ENCODE results near the gene B3GLCT.

B3GLCT gene

DNA sequence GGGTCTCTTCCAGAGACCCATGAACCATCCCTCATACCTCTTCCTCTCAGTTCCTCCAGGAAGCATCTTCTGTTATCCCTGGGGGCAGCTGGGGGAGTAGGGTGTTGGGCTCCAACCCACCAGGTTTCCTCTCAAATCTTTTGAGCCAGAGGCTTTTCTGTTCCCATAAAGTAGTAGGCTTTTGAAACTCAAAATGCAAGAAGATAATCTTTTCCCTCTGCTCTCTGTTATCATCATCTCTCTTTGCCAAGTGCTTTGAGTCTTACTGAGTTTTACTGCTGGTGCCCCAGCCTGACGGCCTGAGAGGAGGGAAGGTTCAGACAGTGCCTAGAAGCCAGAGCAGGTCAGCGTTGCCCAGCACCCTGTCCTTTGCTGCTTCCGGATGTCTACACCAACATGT, 157.2 kb downstream of the B3GLCT start:
- DNase-seq, result no peak

DNA sequence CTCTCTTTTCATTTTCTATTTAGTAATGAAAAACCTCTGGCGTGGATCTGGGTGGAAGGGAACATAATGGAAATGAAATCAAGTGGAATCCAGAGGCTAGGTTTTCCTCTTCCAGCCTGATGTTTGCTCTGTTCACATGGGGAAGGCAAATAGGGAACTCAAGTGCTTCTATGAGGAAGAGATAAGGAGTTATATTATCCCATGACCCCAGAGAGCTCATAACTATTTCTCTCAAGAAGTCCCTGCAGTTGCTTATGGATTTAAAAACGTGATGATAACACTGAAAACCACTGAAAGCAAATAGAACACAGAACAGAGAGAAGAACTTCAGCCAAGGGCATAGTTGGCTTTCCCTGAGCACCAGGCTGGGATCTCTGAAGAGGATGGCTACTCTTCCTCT, 157.8 kb downstream of the B3GLCT start:
- DNase-seq, result no peak

- DNase-seq, result no peak
Observed at GRCh38 chr13:31361673-31362072, 161.9 kb downstream of the B3GLCT start.

GRCh38 chr13:31365630-31366029, 165.9 kb downstream of the B3GLCT start:
- DNase-seq, result no peak

DNA sequence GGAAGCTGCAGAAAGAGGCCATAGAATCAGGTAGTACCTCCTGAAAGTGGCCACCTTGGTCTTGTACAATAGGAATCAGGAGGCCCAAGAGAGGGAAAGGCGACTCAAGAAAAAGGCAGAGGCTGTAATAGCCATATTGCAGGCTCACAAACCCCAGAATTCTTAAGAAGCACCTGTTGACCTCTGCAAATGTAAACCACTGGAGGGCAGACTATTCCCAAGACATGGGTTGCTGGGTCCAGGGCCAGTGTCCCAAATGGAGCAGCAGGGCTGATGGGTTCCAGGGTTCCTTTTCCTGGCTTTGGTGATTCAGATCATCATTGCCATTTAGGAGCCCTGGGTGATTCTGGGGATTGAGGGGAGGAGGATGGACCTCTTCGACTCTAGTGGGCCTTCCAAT, 167.6 kb downstream of the B3GLCT start:
- no peak for DNase-seq

GRCh38 chr13:31369213-31369612, 169.4 kb downstream of the B3GLCT start:
- DNase-seq, result no peak

DNA sequence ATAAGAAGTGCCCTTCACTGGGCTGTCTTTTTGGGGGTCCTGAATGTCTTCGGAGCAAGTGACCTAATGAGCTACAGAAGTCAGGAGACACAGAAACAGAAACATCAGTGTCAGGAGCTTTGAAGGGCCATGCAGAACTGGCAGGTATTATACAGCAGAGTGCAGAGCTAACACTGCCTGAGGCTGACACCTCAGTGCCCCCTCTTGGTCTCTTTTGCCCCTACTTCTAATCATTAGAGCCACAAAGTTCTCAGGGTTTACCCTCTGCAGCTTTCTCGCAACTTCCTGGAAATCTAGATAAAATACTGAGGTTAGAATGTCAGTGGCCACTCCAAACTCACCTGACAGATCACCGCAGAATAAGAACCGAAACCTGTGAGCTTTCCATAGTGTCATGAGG, 172.7 kb downstream of the B3GLCT start:
- DNase-seq, result no peak

- DNase-seq, result no peak
Observed at GRCh38 chr13:31374682-31375081, 174.9 kb downstream of the B3GLCT start.

- no peak for DNase-seq
Observed at GRCh38 chr13:31377946-31378345, 178.2 kb downstream of the B3GLCT start.

DNA sequence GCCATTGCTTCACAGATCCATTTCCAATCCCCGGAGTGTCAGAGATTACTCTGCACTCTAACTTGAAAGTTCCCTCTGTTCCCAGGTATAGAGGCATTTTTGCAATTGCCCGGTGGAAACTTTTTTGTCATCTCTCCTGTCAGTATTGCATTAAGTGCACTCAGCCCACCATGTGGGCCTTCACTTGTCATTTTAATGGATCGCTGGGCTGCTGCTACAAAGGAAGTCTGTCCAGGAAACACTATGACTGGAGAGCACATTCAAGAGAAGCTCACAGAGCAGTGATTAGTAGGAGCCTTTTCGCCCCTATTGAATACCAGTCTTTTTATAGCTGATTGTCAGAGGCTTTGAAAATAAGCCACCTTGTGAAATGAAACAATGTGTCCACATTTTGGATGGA, 180.9 kb downstream of the B3GLCT start:
- DNase-seq, result no peak

Measured in islet precursor cell (in vitro differentiated cells).